Stimulated activated CD4-positive, alpha-beta T cell treated with anti-CD3 and anti-CD28 coated beads, Interleukin-12 subunit alpha, Interleukin-12 subunit beta, amount 100 ng/mL, for 24 hours (primary cell): Measurements from ENCODE around the gene BLOC1S5.
A peak's percentile ranks its signal among the peaks of the same experiment; 100 is the strongest.
"Not testable (repeated sequence)": the region's sequence is repeated elsewhere in the genome, so short reads cannot be mapped to it uniquely, and the experiment has no call there.

Source experiments
- DNase-seq, 2 experiments: peaks; one replicate each; pipeline ENCODE4 v3.0.0-alpha.2; 2020; ENCODE audit warnings: low read depth in 2 of 2

Gene BLOC1S5

GRCh38 chr6:8080362-8081151 lies 16.4 kb upstream of the BLOC1S5 start:
- no peak for DNase-seq

GRCh38 chr6:8079126-8079525 lies 14.9 kb upstream of the BLOC1S5 start:
- DNase-seq, result no peak

GRCh38 chr6:8077991-8078390 lies 13.8 kb upstream of the BLOC1S5 start:
- DNase-seq, result no peak

- DNase-seq, result no peak
These were observed 11.5 kb upstream of the BLOC1S5 start for GRCh38 chr6:8075704-8076103.

GRCh38 chr6:8075185-8075584 lies 11.0 kb upstream of the BLOC1S5 start:
- DNase-seq, result no peak

- no peak for DNase-seq
These were observed 10.0 kb upstream of the BLOC1S5 start for GRCh38 chr6:8074213-8074612.

- no peak for DNase-seq
These were observed 9.6 kb upstream of the BLOC1S5 start for GRCh38 chr6:8073758-8074157.

GRCh38 chr6:8070718-8071117 lies 6.5 kb upstream of the BLOC1S5 start:
- no peak for DNase-seq

- no peak for DNase-seq
These were observed 5.6 kb upstream of the BLOC1S5 start for GRCh38 chr6:8069631-8070284.

GRCh38 chr6:8069151-8069550 lies 5.0 kb upstream of the BLOC1S5 start:
- DNase-seq, result no peak

- no peak for DNase-seq
These were observed 1.9 kb upstream of the BLOC1S5 start for GRCh38 chr6:8066108-8066507.

- peak; percentile 9 to 24 for DNase-seq
These were observed 1.3 kb upstream of the BLOC1S5 start for GRCh38 chr6:8065519-8065911.

GRCh38 chr6:8064638-8065518 lies 689 bp upstream of the BLOC1S5 start:
- no peak for DNase-seq

GRCh38 chr6:8061736-8062135 lies 2.5 kb downstream of the BLOC1S5 start:
- no peak for DNase-seq

- no peak for DNase-seq
These were observed 3.8 kb downstream of the BLOC1S5 start for GRCh38 chr6:8060346-8060745.

GRCh38 chr6:8059129-8059528 lies 5.1 kb downstream of the BLOC1S5 start:
- DNase-seq, result no peak

- no peak for DNase-seq
These were observed 6.4 kb downstream of the BLOC1S5 start for GRCh38 chr6:8057793-8058192.

- DNase-seq, result no peak
These were observed 6.9 kb downstream of the BLOC1S5 start for GRCh38 chr6:8057263-8057662.

- no peak for DNase-seq
These were observed 9.9 kb downstream of the BLOC1S5 start for GRCh38 chr6:8054276-8054675.

- no peak for DNase-seq
These were observed 16.5 kb downstream of the BLOC1S5 start for GRCh38 chr6:8047541-8048292.

GRCh38 chr6:8045769-8046168 lies 18.4 kb downstream of the BLOC1S5 start:
- DNase-seq, result not testable (repeated sequence)

- DNase-seq, result no peak
These were observed 21.0 kb downstream of the BLOC1S5 start for GRCh38 chr6:8043221-8043620.
